Limb (tissue), 2 donors: ENCODE data around the gene VTN.

Experiments
- DNase-seq, 2 donors: peaks; one replicate each; pipeline ENCODE4 v3.0.0-alpha.2; 2016; ENCODE audit errors: extremely low spot score in 2 of 2

Gene VTN, protein sequence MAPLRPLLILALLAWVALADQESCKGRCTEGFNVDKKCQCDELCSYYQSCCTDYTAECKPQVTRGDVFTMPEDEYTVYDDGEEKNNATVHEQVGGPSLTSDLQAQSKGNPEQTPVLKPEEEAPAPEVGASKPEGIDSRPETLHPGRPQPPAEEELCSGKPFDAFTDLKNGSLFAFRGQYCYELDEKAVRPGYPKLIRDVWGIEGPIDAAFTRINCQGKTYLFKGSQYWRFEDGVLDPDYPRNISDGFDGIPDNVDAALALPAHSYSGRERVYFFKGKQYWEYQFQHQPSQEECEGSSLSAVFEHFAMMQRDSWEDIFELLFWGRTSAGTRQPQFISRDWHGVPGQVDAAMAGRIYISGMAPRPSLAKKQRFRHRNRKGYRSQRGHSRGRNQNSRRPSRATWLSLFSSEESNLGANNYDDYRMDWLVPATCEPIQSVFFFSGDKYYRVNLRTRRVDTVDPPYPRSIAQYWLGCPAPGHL

DNA sequence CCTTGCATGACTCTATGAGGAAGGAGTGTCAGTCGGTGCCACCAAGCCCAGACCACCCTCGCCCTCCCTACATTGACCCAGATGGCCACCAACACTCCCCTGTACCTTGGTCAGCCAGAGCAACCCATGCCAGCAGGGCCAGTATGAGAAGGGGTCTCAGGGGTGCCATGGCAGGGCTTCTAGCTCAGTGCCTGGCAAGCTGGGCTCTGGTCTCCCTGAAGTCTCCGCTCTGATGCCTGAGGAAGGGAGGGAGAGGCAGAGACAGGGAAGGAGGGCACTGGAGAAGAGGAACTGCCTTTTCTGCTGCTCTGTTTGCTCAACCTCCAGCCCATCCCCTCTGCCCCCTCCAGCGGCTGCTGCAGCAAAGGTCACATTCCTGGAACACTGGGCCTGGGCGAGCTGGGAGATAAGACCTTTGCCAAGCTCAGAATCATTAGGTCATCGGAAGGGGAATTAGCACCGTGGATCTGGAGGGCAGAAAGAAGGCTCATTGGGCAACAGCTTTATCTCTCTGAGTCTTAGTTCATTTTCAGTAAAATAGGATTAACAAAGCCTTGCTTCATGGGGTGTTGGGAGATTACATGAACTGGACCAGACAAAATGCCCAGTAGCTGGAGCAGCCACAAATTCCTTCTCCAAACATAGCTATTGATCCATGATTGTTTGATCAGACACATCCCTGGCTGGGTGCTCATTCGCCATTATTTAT, at the start of gene VTN:
VTN (minus strand) TSS at position 273 of the 709 bp plus-strand sequence; CDS start at position 169, 104 bp downstream.
- DNase-seq, result no peak

DNA sequence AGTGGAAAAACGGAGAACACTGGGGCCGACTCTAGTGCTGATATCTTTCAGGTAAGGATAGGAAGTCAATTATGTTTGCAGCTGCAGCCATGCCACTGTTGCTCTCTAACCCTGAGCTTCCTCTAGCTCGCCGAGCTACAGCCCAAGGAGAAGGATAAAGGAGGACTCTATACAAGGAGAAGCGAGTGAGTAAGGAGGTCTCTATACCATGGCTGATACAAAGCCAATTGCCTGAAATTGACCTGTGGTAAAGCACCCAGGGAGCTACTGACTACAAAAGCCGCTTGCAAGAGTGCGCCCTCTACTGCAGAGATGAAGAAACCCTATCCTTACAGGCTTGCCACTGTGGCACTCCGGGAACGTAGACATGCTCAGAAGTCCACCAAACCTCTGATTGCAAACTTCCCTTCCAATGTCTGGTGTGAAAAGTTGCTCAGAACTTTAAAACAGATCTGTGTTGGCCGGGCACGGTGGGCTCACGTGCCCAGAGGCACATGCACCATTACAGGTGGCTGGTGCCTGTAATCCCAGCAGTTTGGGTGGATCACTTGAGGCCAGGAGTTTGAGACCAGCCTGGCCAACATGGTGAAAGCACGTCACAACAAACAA, 46.7 kb upstream of the VTN start:
- DNase-seq, result no peak

DNA sequence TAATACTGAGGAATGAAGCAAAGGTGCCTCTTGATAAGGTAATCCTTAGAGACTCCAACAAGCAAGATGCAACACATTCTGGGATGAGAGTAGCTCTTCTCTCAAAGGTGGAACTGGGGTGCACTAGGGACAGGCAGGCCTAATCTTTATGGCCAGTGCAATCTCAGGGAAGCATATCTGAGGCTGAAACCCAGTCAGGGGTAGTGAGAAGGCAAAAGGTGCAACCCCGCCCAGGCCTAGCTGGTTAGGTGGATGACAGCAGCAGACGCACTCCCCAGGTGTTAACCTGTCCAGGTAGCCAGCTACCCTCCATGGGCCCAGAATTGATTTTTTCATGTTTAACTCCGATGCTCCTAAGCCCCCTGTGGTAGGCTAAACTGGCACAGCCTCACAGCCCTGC, 45.8 kb upstream of the VTN start:
- DNase-seq, result no peak

DNA sequence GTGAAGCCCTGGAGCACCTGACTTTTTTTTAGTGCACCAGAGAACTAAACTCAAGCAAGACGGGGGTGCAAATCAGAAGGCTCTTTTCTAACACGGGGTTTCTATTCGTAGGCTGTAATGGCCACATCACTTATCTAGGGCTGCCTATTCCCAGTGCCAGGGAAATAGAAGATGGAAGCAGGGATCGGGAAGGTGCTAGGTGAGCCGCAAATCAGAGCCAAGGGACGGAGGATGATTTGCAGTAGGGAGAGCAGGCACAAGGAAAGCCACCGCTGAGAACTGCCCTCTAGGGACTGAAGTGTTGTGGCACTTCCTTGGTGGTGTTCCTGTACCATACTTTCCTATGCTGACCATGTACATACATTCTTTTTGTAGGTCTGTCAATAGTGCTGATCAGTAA, 43.7 kb upstream of the VTN start:
- DNase-seq, result no peak

DNA sequence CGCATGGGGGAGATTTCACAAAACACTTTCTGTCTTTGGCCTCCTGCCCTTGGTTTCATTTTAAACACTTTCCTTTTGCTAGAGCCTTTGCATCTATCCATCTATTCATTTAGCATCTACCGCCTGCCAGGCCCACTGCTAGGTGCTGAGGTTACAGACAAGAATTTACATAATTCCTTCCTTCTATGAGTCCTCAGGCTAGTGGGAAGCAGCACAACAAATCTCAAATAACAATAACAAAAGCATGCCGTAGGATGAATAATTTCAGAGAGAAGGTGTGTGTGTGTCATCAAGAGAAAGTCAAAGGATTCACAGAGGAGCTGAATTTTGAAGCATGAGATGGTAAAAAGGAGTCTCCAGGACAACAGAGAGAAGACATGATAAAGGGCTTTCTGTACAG, 42.0 kb upstream of the VTN start:
- no peak for DNase-seq

DNA sequence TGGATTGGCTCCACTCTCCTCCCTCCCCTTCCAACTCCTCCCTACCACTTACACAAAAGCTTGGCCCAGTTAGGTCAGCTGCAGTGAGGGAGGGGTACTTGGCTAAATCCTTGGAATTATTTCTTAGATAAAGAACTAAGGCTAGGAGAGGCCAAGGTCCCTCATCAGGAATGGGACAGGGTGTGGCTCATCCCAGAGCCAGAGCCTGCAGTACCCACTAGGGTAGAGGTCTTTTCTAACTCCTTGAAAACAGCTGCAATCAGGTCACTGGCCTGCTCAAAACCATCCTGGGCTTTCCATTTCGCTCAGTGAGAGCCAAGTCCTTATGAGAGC, 37.8 kb upstream of the VTN start:
- DNase-seq, result no peak

DNA sequence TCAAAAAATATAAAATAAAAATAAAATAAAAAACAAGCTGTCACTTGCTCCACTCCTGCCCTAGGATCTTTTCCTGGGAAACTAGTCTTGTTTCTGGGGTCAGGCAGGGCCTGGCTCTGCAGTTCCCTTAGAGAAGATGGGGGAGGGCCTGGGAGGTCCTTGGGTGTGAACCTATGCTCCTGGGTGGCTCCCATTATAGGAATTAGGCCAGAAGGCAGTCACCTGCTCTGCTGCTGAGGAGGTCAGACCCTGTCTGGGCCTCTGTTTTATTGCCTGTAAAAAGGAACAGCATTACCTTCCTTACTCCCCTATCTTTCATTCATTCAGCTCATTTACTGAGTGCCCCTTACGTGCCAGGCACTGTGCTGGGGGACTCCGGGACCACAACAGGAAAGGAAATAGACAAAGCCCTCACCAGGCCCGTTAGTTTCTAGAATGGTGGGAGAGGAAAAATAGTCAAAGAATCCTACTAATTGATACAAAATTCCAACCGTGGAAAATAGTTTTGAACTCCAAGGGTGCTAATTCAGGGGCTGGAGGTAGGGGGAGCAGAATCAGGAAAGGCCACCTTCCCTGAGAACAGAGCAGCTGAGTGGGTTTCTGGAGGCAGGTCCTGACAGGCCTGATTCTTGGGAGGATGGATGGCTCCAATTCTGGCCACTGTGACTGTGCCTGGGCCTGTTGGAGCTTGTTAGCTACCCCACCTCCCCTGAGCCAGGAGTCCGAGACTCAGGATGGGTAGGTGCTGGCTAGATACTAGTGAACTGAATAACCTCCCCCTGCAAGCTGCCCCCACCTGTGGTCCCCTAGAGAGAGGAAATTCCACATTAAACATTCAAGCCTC, 37.2 kb upstream of the VTN start:
- DNase-seq, result no peak

DNA sequence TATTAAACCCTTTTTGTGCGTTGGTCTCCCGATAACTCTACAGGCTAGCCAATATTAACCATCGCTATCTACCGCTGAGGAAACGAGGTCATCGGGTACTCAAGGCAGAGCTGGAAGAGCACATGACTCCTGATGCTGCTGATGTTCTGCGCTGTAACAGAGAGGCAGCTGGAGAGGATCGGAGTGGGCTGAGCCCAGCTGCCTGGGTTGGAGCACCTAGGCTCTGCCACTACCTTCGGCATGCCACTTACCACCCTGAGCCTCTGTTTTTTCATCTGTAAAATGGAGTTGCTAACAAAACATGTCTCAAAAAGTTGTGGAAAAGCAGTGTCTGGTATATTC, 36.3 kb upstream of the VTN start:
- DNase-seq, result no peak

DNA sequence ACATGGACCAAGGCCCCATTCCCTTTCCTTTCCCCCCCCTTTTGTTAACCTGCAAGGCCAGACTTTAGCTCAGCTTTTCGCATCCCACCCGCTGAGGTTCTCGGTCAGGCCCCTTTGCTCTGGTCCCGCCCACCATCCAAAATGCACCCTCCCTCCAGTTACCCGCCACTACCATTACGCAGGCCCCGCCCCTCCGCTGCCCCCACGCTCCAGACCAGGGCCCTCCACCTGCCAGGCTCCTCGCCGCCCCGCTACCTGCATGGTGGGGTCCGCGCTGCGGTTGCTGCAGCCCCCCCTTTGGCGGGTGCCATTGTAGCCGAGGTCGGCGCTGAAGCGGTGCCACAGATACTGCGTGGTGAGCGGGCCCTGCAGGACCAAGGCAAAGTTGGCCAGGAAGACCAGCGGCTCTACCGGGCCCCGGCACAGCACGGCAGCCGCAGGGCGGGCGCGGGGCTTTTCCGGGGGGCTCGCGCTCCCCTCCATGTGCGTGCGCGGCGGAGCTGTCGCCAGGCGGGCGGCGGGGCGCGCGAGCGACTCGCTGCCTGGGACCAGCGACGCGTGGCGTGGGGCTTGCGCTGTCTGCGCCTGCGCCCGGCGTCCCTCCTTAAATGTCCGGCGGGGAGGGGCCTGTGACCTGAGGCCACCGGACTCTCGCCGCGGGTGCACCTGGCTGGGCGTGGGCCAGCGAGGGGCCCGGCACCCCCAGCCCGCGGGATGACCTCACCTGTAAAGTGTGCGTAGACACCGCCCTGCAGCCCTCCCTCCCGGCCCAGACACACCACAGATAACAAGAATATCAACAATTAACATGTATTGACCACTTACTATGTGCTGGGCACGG, 35.7 kb upstream of the VTN start, which contains the start of gene SLC46A1:
SLC46A1 (minus strand) TSS at position 581 of the 841 bp plus-strand sequence; CDS start at position 483, 98 bp downstream.
- DNase-seq, result peak; percentile 32 to 80

DNA sequence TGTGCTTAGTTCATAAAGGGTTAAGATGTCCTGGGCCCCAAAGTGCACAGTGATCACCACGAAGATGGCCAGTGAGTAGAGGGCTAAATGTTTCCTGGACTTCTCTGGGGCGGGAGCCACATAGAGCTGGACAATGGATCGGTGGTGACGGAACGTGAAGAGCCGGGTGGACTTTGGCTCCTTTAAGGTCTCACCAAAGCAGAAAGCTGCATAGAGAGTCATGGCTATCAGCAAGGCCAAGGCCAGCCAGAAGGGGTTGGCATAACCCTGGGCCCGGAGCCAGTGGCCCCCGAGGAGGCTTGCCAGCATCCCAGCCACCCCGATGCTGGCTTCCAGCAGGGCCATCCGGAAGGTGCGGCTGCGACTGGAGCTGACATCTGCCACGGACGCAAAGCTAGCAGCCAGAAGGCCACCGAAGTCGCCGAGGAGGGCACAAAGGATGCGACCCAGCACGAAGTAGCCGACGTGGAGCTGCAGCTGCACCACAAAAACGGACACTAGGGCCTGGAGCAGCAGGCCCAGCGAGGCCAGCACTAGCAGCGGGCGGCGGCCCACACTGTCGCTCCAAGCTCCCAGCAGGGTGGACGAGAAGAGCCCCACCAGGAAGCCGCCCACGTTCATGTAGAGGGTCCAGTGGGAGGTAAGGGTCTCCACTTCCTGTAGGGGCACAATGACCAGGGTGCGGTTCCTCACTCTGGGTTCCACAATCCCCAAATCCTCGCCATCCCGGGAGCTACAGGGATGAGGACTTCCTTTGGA, 34.9 kb upstream of the VTN start:
- no peak for DNase-seq

DNA sequence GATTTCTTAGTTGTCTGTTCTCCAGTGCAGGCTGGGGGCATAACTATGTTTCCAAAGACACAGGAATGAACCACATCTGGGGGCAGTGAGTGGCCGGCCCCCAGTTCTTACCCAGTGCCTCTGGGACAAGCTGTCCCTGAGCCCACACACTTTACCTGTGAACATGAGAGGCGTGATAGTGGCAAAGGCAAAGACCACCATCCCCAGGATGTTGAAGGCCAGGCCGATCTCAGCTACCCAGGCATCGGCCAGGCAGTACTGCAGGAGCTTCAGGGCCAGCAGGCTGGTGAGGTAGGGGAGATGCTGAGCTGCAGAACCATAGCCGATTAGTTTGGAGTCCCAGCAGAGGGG, 34.3 kb upstream of the VTN start:
- no peak for DNase-seq

DNA sequence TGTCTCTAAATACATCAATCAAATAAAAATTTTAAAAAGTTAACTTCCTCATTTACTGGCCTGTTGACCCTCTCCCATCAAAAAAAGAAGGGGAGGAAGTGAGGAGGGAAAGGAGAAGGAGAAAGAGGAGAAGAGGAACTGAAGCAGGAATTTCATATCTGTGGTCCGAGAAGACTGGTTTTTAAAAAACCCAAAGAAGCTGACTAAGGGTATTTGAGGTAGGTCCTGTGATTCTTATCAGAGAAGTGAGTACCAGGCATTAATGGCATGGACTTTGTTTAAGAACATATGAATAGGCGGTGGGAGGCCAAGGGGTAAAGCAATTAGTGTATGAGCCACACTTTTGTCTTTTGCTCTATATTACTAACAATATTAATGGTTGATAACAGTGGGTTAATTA, 33.9 kb upstream of the VTN start:
- no peak for DNase-seq

DNA sequence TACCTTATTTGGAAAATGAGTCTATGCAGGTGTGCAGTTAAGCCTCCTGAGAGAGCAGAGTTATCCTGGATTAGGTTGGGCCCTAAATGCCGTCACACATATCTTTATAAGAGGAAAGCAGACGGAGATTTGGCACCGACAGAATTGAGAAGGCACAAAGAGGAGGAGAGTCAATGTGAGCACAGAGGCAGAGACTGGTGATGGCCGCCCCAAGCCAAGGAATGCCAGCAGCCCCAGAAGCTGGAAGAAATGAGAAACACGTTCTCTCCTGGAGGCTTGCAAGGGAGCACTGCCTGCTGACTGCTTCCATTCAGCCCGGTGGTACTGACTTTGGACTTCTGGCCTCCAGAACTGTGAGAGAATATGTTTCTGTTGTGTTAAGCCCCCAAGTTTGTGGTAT, 32.7 kb upstream of the VTN start:
- no peak for DNase-seq

DNA sequence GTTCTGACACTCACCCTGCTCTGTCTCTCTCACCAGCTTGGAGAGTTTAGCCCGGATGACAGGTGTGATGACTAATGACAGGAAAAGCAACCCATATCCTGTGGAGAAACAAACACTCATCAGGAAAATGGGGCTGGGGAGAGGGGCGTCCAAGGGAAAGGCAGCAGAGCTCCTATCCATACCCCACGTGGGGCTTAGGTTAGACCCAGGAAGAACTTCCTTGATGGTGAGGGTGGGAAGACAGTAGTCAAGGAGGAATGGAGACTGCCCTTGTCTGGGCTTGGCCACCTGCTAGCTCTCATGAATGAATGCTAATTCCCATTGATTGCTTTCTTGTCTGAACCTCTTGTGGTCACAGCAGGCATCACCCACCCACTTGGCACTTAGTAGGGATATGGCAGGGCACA, 32.1 kb upstream of the VTN start:
- DNase-seq, result no peak

DNA sequence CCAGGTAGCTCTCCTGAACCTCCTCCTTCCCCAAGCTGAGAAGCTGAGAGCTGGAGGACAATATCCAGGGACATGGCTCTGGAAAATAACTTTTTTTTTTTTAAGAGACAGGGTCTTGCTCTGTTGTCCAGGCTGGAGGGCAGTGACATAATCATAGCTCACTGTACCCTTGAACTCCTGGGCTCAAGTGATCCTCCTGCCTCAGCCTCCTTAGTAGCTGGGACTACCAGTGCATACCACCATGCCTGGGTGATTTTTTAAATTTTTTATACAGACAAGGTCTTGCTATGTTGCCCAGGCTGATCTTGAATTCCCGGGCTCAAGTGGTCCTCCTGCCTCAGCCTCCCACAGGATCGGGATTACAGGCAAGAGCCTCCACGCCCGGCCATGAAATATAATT, 29.7 kb upstream of the VTN start:
- no peak for DNase-seq

DNA sequence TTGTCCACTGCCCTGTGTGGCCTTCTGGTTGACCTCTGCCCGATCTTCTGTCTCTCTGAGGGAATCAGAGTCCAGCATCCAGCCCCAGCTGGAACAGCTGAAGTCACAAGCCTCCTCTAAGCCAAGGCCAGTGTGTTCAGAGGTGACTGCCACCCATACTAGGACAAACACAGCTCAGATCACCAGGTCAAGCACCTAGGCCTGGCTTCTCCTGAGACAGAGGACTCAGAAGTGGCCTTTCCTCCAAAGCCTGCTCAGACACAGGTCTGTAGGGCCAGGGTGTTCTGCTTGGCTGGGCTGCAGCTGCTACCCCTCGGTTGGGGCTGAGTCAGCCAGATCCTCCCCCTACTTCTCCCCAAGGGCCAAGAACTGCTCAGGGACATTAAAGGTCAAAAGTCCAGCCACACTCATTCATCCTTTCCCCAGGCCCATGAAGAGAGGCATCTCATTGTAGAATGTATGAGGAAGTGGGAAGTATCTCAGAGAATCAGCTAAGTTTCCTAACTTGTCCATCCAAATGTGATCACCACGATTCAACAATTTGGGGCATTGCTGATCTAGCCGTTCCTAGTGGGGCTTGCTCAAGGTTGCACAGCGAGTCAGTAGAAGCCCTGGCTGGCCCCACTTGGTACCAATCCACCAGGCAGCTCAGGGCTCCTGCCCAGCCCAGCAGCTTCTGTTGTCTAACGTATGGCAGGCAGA, 28.3 kb upstream of the VTN start:
- DNase-seq, result no peak

DNA sequence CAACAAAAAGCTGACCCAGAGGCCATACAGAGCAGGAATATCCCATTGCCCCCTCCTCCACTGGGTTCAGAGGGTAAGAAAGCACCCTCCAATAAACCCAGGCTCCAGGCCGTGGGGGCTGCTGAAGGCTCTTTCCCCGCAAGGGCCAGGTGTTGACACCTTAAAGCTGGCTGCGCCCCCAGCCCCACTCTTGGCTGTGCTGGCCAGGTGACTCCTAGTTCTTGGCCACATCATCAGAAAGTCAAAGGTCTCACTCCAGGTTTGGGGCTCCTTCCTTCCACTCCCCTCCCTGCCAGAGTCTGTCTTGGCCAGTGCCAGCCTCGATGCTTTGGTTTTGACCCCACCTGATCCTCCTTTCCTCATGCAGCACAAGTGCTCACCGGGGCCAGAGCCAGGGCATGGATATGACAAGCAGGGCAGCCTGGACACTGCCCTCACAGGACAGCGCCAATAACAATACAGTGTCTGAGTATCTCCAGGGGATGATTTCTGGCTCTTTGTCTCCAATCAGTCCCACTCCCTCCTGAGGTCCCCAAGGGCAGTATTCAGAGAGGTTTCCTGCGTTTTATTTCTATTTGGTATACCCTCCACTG, 27.7 kb upstream of the VTN start:
- no peak for DNase-seq

DNA sequence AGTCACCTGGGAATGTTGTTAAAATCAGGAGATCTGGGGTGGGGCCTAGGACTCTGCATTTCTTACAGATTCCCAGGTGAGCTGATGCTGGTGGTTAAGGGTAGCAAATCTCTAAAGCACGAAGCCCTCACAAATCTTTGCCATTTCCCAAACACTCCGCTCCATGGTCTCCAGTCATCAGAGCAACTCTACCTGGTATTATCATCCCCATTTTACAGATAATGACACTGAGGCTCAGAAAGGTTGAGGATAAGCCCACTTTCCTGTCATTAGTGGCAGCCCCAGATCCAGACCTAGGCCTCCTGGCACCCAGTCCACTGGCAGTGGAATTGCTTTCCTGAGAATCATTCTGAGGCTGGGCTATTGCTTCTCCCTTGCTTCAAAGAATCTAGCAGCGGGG, 27.2 kb upstream of the VTN start:
- DNase-seq, result no peak

DNA sequence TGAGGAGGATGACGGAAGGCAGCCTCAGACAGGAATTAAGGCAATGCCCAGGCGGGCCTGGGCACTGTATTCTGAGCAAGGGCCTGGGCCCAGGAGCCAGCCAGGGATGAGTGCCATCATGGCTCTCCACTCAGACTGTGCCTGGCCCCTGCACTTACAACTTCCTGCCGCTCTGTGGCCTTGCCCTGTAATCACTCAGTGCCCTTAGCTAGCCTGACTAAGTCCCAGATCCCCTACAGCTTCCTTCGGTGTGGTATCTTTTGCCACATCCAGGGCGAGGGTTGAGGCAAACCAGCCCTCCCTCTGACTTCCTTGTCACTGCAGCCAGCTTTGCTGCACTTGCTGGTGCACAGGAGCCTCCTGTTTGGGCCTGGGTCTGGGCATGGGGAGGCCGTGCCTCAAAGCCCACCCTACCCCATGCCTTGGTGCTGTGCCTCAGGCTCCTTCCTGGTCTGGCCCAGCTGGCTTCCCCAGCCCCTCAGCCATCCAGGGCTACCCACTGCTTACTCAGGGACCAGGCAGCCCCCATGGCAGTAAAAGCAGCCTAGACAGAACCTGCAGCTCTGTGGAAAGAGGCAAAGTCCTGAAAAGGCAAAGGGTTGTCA, 26.6 kb upstream of the VTN start:
- DNase-seq, result no peak
